ENCODE measurements around the gene EOGT. TPM values are rescaled to one million over a fixed set of nuclear protein-coding genes. Genes with fewer than 3 reads are reported as not detected.

The EOGT gene
- total and polyA plus RNA-seq, 2 experiments from 2014 or later, result 31.6 to 47.7 TPM

- Histone ChIP-seq H3K27ac (no peak overlapping the region), H3K79me2 (ENCODE audit: insufficient read depth) (0 out of 2 replicates have a peak, but pooled peaks cover 3% of the 10 kb centered on the region), H3K9me3 (ENCODE audit: low read depth) (no peaks in the 10 kb centered on the region), H3K9ac (no peak overlapping the region), H4K20me1 (ENCODE audit: insufficient read depth) (no peaks in the 10 kb centered on the region), H3K4me1 (ENCODE audit: insufficient read depth) (no peaks in the 10 kb centered on the region), H3K4me3 (no peak overlapping the region), H2AFZ (no peak overlapping the region), H3K9me2 (ENCODE audit: insufficient read depth) (no peaks in the 10 kb centered on the region), H3F3A (ENCODE audit: insufficient read depth) (no peaks in the 10 kb centered on the region), H3K36me3 (ENCODE audit: low read depth) (peaks cover 76% of the 10 kb centered on the region), H3K4me2 (ENCODE audit: unreplicated experiment) (no peak overlapping the region), H3K27me3 (replicated peaks; ENCODE audit: insufficient read depth) (no peaks in the 10 kb centered on the region)
- WGBS, 2 experiments (ENCODE audit: low coverage in 1 of 2, low lambda C conversion rate in 2 of 2, missing lambda C conversion rate in 2 of 2), result 93 to 94% methylated on average over 8 of the region's 8 CpGs
- DNase-seq, result peak; percentile 10
- TF ChIP-seq EZH2 (IDR thresholded peaks at IDR 0.05; ENCODE audit: insufficient read depth, poor library complexity, severe bottlenecking) (no peak), EZH2phosphoT487 (IDR thresholded peaks at IDR 0.05; ENCODE audit: insufficient read depth, low read depth) (no peak)
- in situ Hi-C loops (cut with MboI), result no loop called here
Measured at GRCh38 chr3:68996356-68996995, 17.0 kb downstream of the EOGT start.

GRCh38 chr3:68988740-68989139 lies 24.7 kb downstream of the EOGT start:
- no peak for TF ChIP-seq EZH2phosphoT487 (IDR thresholded peaks at IDR 0.05; ENCODE audit: insufficient read depth, low read depth)
- TF ChIP-seq EZH2 (IDR thresholded peaks at IDR 0.05; ENCODE audit: insufficient read depth, poor library complexity, severe bottlenecking), result no peak
- no peak overlapping the region for H2AFZ ChIP-seq
- no peaks in the 10 kb centered on the region for H3K4me1 ChIP-seq (ENCODE audit: insufficient read depth)
- no peak overlapping the region for H3K4me2 ChIP-seq (ENCODE audit: unreplicated experiment)
- H3K9me3 ChIP-seq (ENCODE audit: low read depth), result no peaks in the 10 kb centered on the region
- no peaks in the 10 kb centered on the region for H3K79me2 ChIP-seq (ENCODE audit: insufficient read depth)
- 0 out of 2 replicates have a peak, but pooled peaks cover 4% of the 10 kb centered on the region for H3F3A ChIP-seq (ENCODE audit: insufficient read depth)
- H3K9me2 ChIP-seq (ENCODE audit: insufficient read depth), result no peaks in the 10 kb centered on the region
- 82 to 84% methylated on average over 4 of the region's 4 CpGs for WGBS, 2 experiments (ENCODE audit: low coverage in 1 of 2, low lambda C conversion rate in 2 of 2, missing lambda C conversion rate in 2 of 2)
- H3K4me3 ChIP-seq, result no peak overlapping the region
- peak; percentile 17 for DNase-seq
- in situ Hi-C loops (cut with MboI), result no loop called here
- H3K27ac ChIP-seq, result no peak overlapping the region
- H3K36me3 ChIP-seq (ENCODE audit: low read depth), result peaks cover 57% of the 10 kb centered on the region
- no peak overlapping the region for H3K9ac ChIP-seq
- no peaks in the 10 kb centered on the region for H4K20me1 ChIP-seq (ENCODE audit: insufficient read depth)
- H3K27me3 ChIP-seq (replicated peaks; ENCODE audit: insufficient read depth), result no peaks in the 10 kb centered on the region

GRCh38 chr3:68987322-68987721 lies 26.2 kb downstream of the EOGT start:
- no peaks in the 10 kb centered on the region for H3K4me1 ChIP-seq (ENCODE audit: insufficient read depth)
- no peaks in the 10 kb centered on the region for H3K27me3 ChIP-seq (replicated peaks; ENCODE audit: insufficient read depth)
- TF ChIP-seq EZH2 (IDR thresholded peaks at IDR 0.05; ENCODE audit: insufficient read depth, poor library complexity, severe bottlenecking), result no peak
- no peak for TF ChIP-seq EZH2phosphoT487 (IDR thresholded peaks at IDR 0.05; ENCODE audit: insufficient read depth, low read depth)
- H3K4me2 ChIP-seq (ENCODE audit: unreplicated experiment), result no peak overlapping the region
- in situ Hi-C loops (cut with MboI), result no loop called here
- peaks cover 57% of the 10 kb centered on the region for H3K36me3 ChIP-seq (ENCODE audit: low read depth)
- 91 to 92% methylated on average over 6 of the region's 6 CpGs for WGBS, 2 experiments (ENCODE audit: low coverage in 1 of 2, low lambda C conversion rate in 2 of 2, missing lambda C conversion rate in 2 of 2)
- 0 out of 2 replicates have a peak, but pooled peaks cover 4% of the 10 kb centered on the region for H3F3A ChIP-seq (ENCODE audit: insufficient read depth)
- DNase-seq, result no peak
- H3K27ac ChIP-seq, result no peak overlapping the region
- no peaks in the 10 kb centered on the region for H4K20me1 ChIP-seq (ENCODE audit: insufficient read depth)
- no peak overlapping the region for H2AFZ ChIP-seq
- no peaks in the 10 kb centered on the region for H3K9me3 ChIP-seq (ENCODE audit: low read depth)
- H3K79me2 ChIP-seq (ENCODE audit: insufficient read depth), result no peaks in the 10 kb centered on the region
- H3K9me2 ChIP-seq (ENCODE audit: insufficient read depth), result no peaks in the 10 kb centered on the region
- no peak overlapping the region for H3K4me3 ChIP-seq
- no peak overlapping the region for H3K9ac ChIP-seq

GRCh38 chr3:68986496-68987208 lies 26.8 kb downstream of the EOGT start:
- no peak overlapping the region for H3K4me3 ChIP-seq
- H3K9ac ChIP-seq, result no peak overlapping the region
- H3F3A ChIP-seq (ENCODE audit: insufficient read depth), result 0 out of 2 replicates have a peak, but pooled peaks cover 4% of the 10 kb centered on the region
- H3K27me3 ChIP-seq (replicated peaks; ENCODE audit: insufficient read depth), result no peaks in the 10 kb centered on the region
- H3K36me3 ChIP-seq (ENCODE audit: low read depth), result peaks cover 63% of the 10 kb centered on the region
- H3K9me3 ChIP-seq (ENCODE audit: low read depth), result no peaks in the 10 kb centered on the region
- 95 to 96% methylated on average over 6 of the region's 6 CpGs for WGBS, 2 experiments (ENCODE audit: low coverage in 1 of 2, low lambda C conversion rate in 2 of 2, missing lambda C conversion rate in 2 of 2)
- no peak overlapping the region for H2AFZ ChIP-seq
- H4K20me1 ChIP-seq (ENCODE audit: insufficient read depth), result no peaks in the 10 kb centered on the region
- no peaks in the 10 kb centered on the region for H3K4me1 ChIP-seq (ENCODE audit: insufficient read depth)
- H3K4me2 ChIP-seq (ENCODE audit: unreplicated experiment), result no peak overlapping the region
- no peak overlapping the region for H3K27ac ChIP-seq
- in situ Hi-C loops (cut with MboI), result no loop called here
- no peak for TF ChIP-seq EZH2phosphoT487 (IDR thresholded peaks at IDR 0.05; ENCODE audit: insufficient read depth, low read depth)
- TF ChIP-seq EZH2 (IDR thresholded peaks at IDR 0.05; ENCODE audit: insufficient read depth, poor library complexity, severe bottlenecking), result no peak
- no peak for DNase-seq
- H3K79me2 ChIP-seq (ENCODE audit: insufficient read depth), result no peaks in the 10 kb centered on the region
- no peaks in the 10 kb centered on the region for H3K9me2 ChIP-seq (ENCODE audit: insufficient read depth)

All from GM23248 (cell line).